GM19023 (cell line): ENCODE results near the gene XPO5.
"Not testable (repeated sequence)": the region's sequence is repeated elsewhere in the genome, so short reads cannot be mapped to it uniquely, and the experiment has no call there.

Source experiments
- ATAC-seq: cut with Tn5 transposase; IDR thresholded peaks from one replicate; pipeline ENCODE4 v1.9.1; 2021; ENCODE audit warnings: mild to moderate bottlenecking, moderate library complexity; ENCODE audit not compliant: unreplicated experiment

The XPO5 gene

GRCh38 chr6:43499028-43499815 is 76.6 kb downstream of the XPO5 start:
- ATAC-seq, result no peak

GRCh38 chr6:43498291-43498690 is 77.5 kb downstream of the XPO5 start:
- not testable (repeated sequence) for ATAC-seq

GRCh38 chr6:43497689-43498088 is 78.1 kb downstream of the XPO5 start:
- no peak for ATAC-seq

- no peak for ATAC-seq
These were observed 78.8 kb downstream of the XPO5 start for GRCh38 chr6:43497129-43497396.

GRCh38 chr6:43496370-43497128 is 79.3 kb downstream of the XPO5 start:
- no peak for ATAC-seq

GRCh38 chr6:43495409-43495941 is 80.4 kb downstream of the XPO5 start:
- ATAC-seq, result no peak

- no peak for ATAC-seq
These were observed 81.1 kb downstream of the XPO5 start for GRCh38 chr6:43494766-43495165.

- no peak for ATAC-seq
These were observed 81.5 kb downstream of the XPO5 start for GRCh38 chr6:43494321-43494720.

GRCh38 chr6:43493833-43494232 is 82.0 kb downstream of the XPO5 start:
- no peak for ATAC-seq

GRCh38 chr6:43493230-43493629 is 82.6 kb downstream of the XPO5 start:
- ATAC-seq, result no peak

GRCh38 chr6:43492673-43493072 is 83.2 kb downstream of the XPO5 start:
- no peak for ATAC-seq

- ATAC-seq, result no peak
These were observed 83.8 kb downstream of the XPO5 start for GRCh38 chr6:43491750-43492661.

- ATAC-seq, result no peak
These were observed 85.3 kb downstream of the XPO5 start for GRCh38 chr6:43490523-43490939.

GRCh38 chr6:43489277-43490072 is 86.4 kb downstream of the XPO5 start:
- no peak for ATAC-seq

GRCh38 chr6:43488667-43489276 is 87.1 kb downstream of the XPO5 start:
- ATAC-seq, result no peak

GRCh38 chr6:43481591-43482236 is 94.1 kb downstream of the XPO5 start:
- ATAC-seq, result no peak

GRCh38 chr6:43481075-43481474 is 94.8 kb downstream of the XPO5 start:
- ATAC-seq, result no peak

- ATAC-seq, result no peak
These were observed 97.8 kb downstream of the XPO5 start for GRCh38 chr6:43478008-43478372.

GRCh38 chr6:43477235-43478007 is 98.4 kb downstream of the XPO5 start, which contains the start of gene TJAP1:
TSS of gene TJAP1 (plus strand) at chr6:43477570. CDS start at chr6:43499002, 21,432 bp downstream.
- ATAC-seq, result peak; percentile 97
